Ammon's horn (tissue), 1 donor: ENCODE results near the gene OLFML2A.

ENCODE experiments used
- DNase-seq: peaks from one replicate; pipeline ENCODE4 v3.0.0-alpha.2; 2016; ENCODE audit warnings: low spot score

Gene OLFML2A

DNA sequence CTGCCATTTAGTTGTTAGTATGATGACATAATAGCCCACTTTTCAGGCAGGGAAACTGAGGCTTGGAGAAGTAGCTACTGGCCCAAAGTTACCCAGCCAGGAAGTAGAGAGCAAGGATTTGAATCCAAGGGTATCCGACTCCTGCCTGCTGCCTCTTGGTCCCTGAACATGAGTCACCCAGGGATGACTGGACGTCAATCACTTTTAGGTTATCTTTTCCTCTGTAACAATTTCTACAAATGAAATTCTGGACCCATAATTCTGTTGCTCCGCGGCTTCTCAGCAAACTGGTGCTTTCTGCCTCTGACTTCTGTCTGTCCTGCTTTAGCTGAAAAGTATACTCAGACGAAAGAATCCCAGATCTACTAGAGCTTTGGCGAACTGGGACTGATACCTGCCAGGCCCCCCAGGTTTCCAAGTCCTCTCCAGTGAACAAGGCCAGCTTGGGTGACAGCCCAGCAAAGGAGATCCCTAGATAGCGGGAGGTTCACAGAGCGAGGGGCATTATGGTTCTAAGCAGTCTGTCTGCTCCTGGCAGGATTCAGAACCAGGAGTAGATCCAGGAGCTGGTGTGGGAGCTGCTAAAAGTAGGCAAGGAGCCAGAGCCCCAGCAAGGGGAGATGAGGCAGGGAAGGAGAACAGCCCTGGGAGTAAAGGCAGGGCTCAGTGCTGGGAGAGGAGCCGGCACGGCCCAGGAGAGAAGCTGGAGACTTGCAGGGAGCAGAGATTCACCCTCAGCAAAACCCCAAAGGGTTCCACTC is 20.6 kb downstream of the OLFML2A start:
- no peak for DNase-seq

DNA sequence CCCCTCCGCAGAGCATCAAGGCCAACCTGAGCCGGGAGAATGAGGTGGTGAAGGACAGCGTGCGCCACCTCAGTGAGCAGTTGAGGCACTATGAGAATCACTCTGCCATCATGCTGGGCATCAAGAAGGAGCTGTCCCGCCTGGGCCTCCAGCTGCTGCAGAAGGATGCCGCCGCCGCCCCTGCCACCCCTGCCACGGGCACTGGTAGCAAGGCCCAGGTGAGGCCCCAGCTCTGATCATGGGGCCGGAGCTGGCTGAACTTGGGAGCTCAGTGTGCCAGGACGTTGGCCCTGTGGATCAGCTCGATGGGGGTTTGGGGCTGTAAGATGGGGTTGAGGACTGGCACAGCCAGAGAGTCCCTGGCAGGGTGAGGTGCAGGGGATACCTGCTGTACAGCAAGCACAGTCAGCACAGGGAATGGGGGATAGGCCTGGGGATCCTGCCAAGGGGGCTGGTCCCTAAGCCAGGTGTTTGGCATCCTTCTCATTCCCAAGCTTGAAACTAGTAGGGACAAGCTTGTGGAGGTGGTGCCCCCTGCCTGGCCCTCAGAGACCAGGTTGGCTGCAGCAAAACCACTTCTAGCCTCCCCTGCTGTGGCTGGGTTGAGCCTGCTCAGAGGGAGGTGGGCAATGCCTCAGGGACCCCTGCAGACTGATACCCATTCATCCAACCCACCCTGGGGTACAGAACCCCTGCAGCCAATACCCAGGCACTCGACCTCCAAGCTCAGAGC is 22.5 kb downstream of the OLFML2A start:
- no peak for DNase-seq

DNA sequence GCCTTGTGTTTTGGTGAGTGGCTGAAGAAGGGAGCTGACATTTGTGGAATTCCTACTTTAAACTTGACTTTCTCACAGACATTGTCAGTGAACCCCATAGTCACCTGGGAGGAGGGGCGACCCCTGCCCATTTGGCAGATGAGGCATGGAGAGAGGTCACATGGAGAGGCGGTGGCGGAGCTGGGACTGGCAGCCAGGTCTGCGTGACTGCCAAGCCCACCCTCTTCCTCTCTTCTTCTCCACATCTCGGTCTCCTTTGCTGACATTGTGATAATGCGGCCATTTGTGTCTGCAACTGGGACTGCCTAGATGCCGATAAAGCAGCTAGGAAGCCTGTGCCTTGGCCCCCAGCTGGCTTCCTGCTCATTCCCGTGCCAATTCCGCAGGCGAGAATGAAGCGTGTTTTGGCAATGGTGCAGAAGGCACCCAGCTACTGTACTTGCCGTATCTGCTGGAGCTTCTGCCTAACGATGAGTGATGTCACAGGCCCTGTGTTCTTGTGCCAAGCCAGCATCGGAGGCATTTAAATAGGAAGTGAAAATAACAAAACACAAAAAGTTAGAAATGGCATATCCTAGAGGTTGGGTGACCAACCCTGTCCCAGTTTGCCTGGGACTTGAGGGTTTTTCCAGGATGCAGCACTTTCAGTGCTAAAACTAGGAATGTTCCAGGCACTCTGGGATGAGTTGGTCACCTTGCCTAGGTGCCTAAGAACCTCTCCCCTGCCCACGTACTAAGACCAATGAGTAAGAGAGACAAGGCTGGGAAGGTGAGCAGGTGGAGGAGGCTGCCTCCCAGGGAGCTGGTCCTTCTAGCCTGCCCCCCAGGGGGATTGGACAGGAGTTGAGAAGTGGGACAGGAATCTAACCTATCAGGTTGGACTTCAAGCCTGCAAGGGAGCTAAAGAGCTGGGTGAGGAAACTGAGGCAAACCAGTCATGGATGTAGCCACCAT is 23.6 kb downstream of the OLFML2A start:
- DNase-seq = peak; percentile 77

DNA sequence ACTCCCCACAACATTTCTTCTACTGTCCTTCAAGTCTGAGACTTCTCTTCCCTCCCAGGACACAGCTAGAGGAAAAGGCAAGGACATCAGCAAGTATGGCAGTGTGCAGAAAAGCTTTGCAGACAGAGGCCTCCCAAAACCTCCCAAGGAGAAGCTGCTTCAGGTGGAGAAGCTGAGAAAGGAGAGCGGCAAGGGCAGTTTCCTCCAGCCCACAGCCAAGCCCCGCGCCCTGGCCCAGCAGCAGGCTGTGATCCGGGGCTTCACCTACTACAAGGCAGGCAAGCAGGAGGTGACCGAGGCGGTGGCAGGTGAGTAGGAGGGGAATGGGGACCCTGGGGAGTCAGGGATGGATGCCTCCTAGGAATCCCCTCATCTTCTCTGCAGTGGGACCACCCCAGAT is 24.4 kb downstream of the OLFML2A start:
- no peak for DNase-seq

DNA sequence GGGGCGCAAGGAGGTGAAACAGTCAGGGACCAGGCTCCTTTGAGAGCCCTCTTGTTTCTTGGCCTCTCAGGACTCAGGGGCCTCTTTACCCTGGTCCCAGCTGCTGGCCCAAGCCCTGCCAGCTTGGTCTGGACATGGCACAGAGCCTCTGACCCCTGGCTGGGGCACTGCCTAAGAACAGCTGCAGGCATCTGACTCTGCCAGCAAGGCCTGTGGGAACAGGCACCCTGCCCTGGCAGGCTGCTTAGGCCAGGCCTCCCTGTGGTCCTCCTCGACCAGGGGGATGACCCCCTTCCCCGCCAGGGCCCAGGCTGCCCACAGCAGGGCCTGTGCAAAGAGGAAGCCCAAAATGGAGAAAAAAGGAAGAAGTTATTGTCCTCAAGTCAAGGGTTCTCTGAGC is 25.5 kb downstream of the OLFML2A start:
- DNase-seq = no peak

DNA sequence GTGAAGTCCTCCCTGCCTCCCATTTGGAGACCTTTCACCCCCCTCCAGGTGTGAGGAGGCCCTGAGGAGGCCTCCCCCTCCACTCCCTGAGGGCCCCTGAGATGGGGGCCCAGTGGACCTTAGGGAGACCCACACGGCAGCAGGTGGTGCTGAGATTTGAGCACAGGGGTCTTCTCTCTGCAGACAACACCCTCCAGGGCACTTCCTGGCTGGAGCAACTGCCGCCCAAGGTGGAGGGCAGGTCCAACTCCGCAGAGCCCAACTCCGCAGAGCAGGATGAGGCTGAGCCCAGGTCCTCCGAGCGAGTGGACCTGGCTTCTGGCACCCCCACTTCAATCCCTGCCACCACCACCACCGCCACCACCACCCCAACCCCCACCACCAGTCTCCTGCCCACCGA is 27.0 kb downstream of the OLFML2A start:
- no peak for DNase-seq

DNA sequence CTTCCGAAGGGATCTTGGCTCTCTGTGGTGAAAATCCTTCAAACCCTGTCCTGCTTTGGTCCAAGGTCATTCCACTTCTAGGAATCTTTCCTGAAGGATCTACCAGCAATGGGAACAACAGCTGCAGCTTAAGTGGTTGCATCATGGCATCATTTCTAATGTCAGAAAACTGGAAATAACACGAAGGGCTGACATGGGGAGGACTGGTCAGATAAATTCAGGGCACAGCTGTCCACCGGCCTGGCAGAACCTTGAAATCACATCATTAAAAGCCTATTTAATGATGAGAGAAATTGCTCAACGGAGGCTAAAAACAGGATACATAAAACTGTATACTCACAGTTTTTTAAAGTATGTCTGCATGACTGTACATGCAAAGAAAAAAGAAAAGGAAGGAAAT is 28.3 kb downstream of the OLFML2A start:
- no peak for DNase-seq

DNA sequence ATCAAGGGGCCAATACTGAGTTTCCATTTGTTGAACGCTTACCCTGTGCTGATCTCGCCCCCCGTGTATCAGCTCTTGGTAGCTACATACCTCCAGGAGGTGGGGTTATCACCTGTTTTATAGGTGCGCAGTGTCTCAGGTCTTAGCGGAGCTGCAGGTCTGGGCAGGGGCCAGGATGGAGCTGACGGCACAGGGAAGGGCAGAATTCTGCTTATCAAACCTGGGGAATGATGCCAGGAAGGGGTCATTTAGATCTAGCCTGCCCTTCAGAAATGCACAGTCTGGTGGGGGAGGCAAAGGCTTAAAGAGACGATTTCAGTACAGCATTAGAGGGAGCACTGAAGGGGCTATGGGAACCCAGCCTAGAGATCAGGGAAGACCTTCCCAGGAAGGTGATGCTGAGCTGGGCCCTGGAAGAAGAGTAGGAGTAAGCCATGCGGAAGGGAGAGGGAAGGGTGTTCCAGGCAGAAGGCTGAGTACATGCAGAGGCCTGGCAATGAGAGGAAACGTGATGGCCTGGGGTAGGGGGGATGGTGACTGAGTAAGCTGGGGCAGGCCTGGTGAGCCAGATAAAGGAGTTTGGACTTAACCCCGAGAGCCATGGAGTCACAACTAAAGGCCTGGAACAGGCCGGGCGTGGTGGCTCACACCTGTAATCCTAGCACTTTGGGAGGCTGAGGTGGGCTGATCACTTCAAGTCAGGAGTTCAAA is 31.5 kb downstream of the OLFML2A start:
- no peak for DNase-seq

DNA sequence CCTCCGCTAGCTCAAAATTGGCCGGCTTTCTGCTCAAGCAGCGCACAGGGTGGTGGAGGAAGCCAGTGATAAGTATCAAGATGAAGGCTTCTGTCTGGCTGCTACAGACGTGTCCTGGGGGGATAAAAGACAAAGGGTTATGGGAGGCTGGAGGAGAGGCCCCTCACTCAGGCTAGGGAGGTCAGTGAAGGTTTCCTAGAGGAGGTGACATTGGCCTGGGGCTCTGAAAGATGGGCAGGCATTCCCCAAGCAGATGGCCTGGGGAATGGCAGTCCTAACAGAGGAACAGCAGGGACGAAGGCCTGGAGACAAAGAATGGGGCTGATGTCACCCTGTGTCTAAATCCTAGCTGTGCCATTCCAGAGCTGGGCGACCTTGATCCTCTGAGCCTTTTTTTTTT is 32.3 kb downstream of the OLFML2A start:
- DNase-seq = no peak

DNA sequence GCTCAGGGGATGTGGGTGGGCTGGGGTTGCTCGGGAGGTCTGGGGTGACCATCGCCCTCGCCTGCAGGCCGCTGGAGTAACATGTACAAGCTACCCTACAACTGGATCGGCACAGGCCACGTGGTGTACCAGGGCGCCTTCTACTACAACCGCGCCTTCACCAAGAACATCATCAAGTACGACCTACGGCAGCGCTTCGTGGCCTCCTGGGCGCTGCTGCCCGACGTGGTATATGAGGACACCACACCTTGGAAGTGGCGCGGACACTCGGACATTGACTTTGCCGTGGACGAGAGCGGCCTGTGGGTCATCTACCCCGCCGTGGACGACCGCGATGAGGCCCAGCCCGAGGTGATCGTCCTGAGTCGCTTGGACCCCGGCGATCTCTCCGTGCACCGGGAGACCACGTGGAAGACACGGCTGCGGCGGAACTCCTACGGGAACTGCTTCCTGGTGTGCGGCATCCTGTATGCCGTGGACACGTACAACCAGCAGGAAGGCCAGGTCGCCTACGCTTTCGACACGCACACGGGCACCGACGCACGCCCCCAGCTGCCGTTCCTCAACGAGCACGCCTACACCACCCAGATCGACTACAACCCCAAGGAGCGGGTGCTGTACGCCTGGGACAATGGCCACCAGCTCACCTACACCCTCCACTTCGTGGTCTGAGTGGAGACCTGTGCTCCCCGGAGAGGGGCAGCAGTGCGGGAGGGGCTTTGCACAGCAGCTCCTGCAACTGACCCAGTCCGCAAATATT is 33.0 kb downstream of the OLFML2A start:
- no peak for DNase-seq

DNA sequence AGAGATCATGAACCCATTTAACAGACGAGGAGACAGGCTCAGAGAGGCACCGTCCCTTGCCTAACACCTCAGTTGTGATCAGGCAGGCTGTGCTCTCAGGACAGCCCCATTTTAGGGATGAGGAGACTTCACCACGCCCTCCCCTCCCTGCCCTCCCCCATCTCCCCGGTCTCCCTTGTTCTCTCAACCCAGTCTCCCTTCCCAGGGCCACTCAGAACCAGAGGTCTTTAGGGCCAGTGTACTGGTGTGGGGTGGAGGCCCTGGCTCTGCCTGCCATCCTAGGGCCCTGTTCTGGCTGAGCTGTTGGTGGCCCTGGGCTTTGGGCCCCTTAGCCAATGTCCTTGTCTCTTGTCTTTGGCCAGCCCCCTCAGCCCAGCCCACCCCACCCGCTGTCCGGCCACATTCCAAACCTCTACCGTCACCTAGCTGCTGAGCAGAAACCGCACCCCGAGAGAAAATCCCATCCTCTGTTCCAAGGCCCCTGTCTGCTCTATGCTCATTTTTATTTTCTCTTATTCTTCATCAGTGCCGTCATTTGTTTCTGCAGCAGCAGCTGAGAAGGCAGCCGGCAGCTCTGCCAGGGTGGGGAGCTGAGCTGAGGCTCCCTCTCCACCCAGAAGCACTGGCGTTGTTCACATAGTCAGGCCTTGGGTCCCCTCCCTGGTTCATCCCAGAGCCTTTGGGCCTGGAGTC is 33.9 kb downstream of the OLFML2A start:
- no peak for DNase-seq

DNA sequence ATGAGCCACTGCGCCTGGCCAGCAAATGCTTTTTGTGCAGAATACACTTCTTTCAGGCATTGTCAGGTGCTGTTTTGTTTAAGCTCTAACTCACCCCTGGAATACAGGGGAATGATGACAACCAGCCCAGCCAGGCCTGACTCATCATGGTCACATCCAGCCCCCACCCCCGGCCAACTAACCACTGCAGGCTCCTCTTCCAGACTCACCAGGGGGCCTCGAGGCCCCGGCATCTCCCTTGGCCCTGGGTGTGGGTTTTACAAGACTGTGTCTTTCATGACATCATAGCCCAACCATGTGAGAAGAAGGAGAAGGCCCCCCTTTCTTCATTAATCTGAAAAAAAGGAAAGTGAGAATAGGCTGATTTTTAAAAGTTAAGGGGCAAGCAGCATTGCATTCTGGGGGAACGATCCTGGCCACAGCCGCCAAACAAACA is 35.5 kb downstream of the OLFML2A start:
- no peak for DNase-seq

DNA sequence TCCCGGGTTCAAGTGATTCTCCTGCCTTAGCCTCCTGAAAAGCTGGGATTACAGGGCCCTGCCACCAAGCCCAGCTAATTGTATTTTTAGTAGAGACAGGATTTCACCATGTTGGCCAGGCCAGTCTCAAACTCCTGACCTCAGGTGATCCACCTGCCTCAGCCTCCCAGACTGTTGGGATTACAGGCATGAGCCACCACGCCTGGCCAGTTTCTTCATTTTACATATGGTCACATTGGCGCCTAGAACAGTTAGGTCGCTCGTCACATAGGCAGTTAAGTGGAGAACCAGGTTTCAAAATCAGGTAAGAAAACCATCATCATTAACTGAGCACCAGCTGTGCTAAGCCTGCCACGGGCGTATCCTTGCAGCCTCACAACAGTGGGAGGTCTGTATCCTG is 36.1 kb downstream of the OLFML2A start:
- DNase-seq = no peak

DNA sequence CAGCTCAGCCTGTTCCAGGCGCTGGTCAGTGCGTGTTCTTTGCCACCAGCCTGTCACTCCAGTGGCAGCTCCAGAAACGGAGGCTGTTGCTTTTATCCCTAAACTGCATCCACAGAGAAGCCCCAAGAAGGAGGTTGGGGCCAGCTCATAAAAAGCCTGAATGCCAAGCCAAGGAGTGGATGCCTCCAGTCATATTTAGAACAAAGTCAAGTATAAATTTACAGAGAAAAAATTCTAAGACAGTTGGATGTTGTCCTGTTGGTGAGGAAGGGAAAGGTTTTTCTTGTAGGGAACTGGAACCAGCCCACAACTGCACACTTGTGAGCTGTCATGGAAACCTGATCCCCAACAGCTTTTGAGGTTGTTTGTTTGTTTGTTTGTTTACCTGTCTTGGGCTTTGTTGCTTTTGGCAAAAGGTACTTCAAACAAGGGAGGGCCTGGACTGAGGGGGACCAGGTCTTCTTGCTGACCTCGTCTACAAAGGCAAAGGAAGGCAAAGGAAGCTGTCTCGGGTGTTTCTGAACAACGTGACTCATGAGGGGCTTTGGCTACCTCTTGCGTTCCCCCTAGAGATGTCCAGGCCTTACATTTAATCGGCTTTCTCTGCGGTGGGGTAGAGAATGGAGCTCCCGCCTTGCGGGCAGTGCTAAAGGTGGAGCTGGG is 36.7 kb downstream of the OLFML2A start:
- no peak for DNase-seq

DNA sequence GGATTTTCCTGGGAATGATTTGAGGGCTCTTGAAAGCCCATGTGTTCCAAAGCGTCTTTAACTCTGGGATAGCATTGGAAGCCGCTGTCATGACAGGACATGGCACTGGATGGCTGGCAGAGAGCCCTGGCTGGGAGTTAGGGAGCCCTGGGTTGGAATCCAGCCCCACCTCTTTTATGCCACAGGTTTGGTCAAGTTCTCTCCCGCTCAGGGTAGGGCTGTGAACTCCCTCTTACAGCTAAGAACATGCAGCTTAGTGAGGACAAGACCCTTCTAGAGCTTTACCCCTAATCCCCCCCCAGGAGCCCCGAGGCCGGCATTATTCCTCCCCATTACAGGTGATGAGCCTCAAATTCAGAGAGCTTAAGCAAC is 37.2 kb downstream of the OLFML2A start:
- DNase-seq = no peak

DNA sequence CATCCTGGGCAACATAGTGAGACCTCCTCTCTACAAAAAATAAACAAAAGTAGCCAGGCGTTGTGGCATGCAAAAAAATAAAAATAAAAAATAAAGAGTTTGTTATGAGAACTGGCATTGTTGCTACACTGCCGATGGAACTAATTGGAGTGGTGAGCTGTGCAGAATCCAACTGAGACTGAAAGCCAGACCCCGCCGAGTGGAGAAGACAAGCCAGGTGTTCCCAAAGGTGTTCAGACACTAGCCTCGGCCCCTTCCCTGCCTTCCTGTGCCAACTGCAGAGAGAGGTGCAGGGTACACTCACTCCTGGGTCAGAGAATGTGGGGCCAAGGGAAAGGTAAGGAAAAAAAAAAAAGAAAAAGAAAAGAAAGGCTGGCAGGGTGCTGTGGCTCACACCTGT is 38.7 kb downstream of the OLFML2A start:
- DNase-seq = no peak

DNA sequence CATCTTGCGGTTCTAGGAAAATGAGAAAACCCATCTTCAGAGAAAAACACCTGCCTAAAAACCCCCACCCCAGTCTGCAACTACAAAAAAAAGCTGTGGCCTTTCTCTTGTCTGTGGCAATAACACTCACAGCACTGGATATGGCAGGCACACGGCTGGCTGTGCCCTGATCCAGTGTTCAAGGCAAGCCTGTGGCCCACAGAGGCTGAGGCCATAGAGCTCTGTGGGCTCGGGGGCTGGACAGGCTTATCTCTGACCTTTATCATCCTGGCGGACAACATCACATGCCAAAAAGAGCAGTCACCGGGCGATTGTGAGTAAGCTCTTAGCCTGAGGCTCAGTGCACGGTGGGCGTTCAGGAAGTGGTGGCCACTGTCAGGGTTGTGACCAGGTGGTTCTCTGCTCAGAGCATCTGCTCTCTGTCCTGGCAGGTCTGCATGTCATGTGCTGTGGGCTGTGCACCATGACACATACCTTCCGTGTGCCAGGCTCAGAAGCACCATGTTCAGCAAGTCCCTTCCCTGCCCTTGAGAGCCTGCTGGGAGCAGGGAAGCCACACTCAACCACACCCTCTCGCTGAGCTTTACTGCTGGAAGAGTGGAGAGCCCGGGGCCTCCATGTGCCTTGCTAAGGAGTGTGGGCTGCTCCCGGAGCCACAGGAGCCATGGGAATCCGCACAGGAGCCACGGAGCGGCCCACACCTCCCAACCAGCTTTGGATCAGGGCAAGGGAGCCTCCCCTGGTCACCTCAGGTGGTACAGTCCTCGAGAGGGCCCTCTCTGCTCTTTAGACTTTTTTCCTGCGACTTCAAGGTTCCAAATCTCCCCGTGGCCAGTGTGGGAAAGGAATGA is 41.7 kb downstream of the OLFML2A start:
- no peak for DNase-seq

DNA sequence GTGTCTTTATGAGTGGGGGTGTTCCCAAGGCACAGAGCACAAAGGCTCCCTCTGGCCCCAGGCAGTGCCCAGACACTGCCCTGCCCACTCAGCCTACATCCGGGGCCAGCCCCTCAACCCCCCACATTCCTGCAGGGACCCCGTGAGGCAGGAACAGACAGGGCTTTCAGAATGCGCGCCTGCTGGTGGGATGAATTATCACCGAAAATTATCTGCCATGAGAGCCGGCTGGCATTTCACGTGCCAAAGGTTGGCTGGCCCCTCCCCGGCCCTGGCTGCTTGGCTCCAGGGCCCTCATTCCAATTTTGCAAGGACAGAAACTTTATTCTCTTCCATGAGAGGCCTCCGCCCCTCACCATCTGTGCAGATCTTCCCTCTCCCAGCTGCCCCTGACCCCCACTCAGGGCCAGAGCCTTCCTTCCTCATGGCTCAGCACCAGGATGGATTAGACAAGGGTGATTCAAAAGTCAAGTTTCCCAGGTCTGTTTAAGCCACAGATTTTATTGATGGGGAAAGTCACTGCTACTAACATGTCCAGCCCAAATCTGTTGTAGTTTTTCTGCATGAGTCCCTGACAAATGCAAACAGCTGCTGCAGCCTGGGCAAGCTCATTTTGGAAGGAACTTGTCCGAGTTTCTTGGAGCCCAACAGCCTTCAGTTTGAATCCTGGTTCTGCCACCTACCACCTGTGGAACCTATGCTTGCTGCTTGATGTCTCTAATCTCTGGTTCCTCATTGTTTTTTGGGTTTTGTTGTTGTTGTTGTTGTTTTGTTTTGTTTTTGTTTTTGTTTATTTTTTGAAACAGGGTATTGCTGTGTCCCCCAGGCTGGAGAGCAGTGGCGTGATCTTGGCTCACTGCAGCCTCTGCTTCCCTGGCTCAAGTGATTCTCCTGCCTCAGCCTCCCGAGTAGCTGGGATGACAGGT is 44.0 kb downstream of the OLFML2A start:
- DNase-seq = no peak
